GM21390 (cell line): ENCODE measurements around the gene NUAK1.

Source experiments
- ATAC-seq: cut with Tn5 transposase; IDR thresholded peaks from one replicate; pipeline ENCODE4 v1.9.1; 2021; ENCODE audit not compliant: unreplicated experiment

Gene NUAK1

GRCh38 chr12:106138633-106139421 is at the start of gene NUAK1:
Gene NUAK1, minus strand, starts transcription at chr12:106138954. Its CDS starts 301 bp downstream, at chr12:106138653.
- no peak for ATAC-seq

GRCh38 chr12:106188256-106188655 is 49.5 kb upstream of the NUAK1 start:
- no peak for ATAC-seq

- ATAC-seq: no peak
Observed at GRCh38 chr12:106187842-106188241, 49.1 kb upstream of the NUAK1 start.

GRCh38 chr12:106187155-106187789 is 48.5 kb upstream of the NUAK1 start:
- no peak for ATAC-seq

GRCh38 chr12:106183735-106184134 is 45.0 kb upstream of the NUAK1 start:
- no peak for ATAC-seq

GRCh38 chr12:106181401-106182114 is 42.8 kb upstream of the NUAK1 start:
- no peak for ATAC-seq

- no peak for ATAC-seq
Observed at GRCh38 chr12:106179086-106179485, 40.3 kb upstream of the NUAK1 start.

- ATAC-seq: no peak
Observed at GRCh38 chr12:106178562-106178961, 39.8 kb upstream of the NUAK1 start.

GRCh38 chr12:106176560-106176959 is 37.8 kb upstream of the NUAK1 start:
- ATAC-seq: no peak

- no peak for ATAC-seq
Observed at GRCh38 chr12:106174876-106175275, 36.1 kb upstream of the NUAK1 start.

- no peak for ATAC-seq
Observed at GRCh38 chr12:106173442-106173841, 34.7 kb upstream of the NUAK1 start.

GRCh38 chr12:106171117-106171750 is 32.5 kb upstream of the NUAK1 start:
- no peak for ATAC-seq

- no peak for ATAC-seq
Observed at GRCh38 chr12:106170285-106170684, 31.5 kb upstream of the NUAK1 start.

GRCh38 chr12:106163712-106164111 is 25.0 kb upstream of the NUAK1 start:
- no peak for ATAC-seq

GRCh38 chr12:106161491-106161890 is 22.7 kb upstream of the NUAK1 start:
- no peak for ATAC-seq

GRCh38 chr12:106160915-106161314 is 22.2 kb upstream of the NUAK1 start:
- ATAC-seq: no peak

- ATAC-seq: no peak
Observed at GRCh38 chr12:106157802-106158201, 19.0 kb upstream of the NUAK1 start.

GRCh38 chr12:106154751-106155273 is 16.1 kb upstream of the NUAK1 start:
- ATAC-seq: no peak

GRCh38 chr12:106152334-106152733 is 13.6 kb upstream of the NUAK1 start:
- no peak for ATAC-seq

GRCh38 chr12:106150555-106150954 is 11.8 kb upstream of the NUAK1 start:
- no peak for ATAC-seq

GRCh38 chr12:106149096-106149784 is 10.5 kb upstream of the NUAK1 start:
- no peak for ATAC-seq
